Activated naive CD4-positive, alpha-beta T cell treated with Interleukin-2 at 50 U/mL for 16 hours (primary cell): ENCODE measurements around the gene UBE2V1.

Experiments used
- DNase-seq: peaks from one replicate; pipeline ENCODE4 v3.0.0-alpha.2; 2020

UBE2V1 gene

DNA sequence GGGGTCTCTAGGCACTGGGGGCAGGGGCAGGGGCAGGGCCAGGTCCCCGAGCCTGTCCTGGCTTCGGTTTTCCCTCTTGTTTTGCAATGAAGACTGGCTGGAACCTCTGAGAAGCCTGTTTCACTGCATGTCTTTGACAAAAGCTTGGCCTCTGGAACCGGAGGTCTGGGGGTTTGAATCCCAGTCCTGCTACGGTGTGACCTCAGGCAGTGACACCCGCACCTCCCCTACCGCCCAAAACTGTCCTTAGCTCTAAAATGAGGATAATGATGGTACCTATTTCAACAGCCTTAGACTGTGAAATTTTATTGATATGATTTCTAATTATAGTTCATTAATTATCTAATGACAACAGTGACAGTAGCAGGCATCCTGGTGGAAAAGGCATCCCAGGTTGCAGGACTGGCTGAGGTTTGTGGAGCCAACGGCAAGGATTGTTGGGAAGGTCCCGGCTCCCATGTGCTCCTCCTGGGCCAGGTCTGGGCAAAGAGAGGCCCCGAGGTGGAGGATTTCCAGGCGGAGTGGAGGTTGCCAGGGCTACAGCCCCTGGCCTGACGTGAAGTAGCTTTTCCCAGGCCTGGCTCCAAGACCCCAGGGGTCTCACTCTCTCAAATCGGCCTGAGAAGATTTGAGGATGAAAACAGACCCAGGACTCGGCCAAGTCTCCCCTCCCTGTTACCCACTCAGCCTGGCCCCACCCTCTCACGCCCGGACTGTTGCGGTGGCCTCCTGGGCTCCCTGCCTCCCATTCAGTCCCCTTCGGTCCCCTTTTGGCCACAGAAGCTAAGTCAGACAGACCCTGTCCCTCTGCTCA, 72.3 kb downstream of the UBE2V1 start:
- no peak for DNase-seq

DNA sequence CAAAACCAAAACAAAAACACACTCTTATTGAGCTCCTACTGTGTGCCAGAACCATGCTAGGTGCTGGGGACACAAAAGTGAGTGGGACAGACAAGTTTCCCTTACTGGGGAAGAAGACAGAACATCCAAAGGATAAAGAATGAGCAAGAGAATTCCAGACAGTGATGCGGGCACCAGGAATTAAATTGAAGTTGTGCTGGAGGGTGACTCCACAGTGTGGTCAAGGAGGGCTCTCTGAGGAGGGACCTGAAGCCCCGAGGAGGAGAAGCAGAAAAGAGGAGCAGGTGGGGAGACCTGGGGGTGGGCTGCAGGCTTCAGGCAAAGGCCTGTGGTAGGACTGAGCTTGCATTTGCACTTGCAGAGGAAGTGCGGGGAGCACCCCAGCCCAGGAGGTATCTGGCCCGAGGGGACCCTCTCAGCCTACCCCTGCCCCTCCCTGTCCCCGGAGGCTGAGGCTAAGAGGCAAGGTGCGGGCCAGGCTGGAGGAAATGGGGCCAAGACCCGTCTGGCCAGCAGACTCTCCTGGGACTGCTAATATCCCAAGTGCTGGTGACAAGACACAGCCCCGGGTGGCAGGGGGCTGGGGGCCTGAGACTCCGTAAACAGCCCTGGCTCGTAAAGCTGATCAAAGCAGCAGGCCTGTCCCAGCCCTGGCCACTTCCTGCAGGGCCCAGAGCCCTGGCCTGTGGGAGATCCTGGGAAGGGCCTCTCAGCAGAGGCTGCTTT, 73.1 kb downstream of the UBE2V1 start:
- DNase-seq, result no peak

DNA sequence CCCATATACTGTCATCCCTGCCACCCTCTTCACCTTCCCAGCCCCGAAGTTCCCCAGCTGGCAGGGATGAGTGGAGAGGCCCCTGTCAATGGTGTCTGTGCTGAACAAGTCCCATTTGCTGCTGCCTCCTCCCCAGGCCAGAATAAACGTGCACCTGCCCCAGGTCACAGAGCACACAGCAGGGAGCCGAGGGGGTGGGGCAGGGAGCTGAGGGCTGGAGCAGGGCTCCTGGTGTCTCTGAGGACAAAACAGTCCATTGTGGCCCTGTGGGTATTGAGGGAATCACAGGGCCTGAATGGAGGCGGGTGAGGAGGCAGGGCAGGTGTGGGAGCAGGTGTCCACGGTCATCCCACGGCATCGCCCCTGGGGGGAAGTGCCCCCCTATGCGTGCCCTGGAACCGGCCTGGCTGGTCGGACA, 74.4 kb downstream of the UBE2V1 start:
- no peak for DNase-seq

DNA sequence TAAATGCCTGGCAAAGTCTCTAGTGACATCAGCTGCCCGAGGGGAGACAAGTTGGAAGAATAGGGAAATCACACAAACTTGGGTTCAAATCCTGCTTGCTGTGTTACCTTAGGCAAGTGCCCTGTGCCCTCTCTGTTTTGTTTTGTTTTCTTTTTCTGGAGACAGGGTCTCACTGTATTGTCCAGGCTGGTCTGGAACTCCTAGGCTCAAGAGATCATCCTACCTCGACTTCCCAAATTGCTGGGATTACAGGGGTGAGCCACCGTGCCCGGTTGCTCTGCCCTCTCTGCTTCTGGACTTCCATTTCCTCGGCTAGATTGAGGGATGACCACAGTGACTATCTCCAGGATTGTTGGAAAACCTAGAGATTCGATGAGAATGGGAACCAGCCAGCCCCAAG, 74.8 kb downstream of the UBE2V1 start:
- DNase-seq, result no peak

DNA sequence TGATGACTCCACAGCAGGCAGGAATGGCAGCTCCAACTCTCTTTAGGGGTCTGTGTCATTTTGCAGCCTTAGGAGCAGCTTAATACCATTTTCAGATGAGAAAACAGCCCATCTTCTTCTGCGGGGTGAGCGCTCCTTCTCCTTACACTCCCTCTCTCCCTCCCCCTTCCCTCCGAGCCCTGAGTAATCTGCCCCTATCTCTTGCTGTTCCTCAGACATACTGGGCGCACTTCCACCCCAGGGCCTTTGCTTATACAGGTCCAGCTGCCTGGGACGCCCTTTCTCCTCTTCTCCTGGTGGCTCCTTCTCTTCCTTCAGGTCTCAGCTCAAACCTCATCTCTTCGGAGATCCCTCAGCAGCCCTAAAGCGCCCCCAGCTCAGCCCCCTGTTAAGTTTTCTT, 75.4 kb downstream of the UBE2V1 start:
- no peak for DNase-seq

DNA sequence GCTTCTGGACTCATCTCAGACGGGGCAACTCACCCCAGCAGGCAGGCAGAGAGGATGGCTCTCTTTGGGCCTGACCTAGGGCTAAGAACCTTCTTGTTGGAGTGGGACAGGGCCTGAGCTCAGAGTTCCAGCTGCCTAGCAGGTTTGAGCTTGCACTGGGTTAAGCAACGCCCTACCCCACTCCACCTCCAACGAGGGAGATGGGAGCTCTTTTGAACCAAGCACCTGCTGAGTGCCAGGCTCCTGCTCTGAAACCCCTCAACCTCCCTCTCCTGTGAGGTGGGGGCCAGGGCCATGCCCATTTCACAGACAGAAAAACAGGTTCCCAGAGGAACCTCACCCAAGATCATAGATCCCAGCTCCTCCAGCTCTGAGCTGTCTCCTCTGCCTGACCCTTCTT, 75.8 kb downstream of the UBE2V1 start:
- DNase-seq, result no peak

DNA sequence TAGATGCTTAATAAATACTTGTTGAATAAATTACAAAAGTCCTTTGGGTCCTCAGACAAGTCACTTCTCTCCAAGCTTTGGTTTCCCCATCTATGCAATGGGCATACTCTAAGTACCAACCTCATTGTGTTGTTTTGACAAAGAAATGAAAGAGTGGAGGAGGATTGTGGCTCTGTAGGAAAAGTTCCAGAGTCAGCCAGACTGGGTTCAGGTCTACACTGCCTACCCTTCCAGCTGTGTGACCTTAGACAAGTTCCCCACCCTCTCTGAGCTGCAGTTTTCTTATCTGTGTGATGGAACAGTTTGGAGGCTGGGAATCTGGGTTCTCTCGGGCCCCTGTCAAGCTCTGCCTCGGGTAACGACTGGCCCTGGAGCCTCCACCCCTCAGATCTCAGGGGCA, 76.2 kb downstream of the UBE2V1 start:
- DNase-seq, result no peak

DNA sequence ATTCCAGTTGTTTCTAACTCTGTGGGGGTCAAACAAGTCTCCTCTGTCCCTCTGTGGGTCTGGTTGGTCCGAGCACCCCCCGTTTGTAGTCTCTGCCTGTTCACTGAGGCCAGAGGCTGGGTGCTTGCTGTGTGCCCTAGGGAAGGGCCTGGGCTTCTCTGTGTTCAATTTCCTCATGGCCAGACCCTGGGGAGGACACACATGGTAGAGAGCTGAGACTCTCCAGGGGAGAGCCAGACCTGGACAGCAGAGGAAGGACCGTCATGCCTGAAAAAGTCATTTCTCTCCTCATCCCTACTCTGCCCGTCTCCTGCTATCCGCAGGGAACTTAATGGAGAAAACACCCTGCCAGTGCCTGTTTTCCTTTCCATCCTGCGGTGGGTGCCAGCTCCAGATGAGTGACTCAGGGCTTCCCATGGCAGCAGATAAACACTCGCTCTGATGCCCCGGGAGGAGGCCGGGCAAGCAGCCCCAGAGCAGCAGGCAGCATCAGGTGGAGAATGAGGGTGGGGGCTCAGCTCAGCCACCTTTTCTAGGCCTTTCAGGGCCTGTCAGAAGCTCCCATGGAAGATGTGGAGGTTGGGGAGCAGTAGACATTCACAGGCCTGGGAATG, 78.3 kb downstream of the UBE2V1 start:
- DNase-seq, result no peak

DNA sequence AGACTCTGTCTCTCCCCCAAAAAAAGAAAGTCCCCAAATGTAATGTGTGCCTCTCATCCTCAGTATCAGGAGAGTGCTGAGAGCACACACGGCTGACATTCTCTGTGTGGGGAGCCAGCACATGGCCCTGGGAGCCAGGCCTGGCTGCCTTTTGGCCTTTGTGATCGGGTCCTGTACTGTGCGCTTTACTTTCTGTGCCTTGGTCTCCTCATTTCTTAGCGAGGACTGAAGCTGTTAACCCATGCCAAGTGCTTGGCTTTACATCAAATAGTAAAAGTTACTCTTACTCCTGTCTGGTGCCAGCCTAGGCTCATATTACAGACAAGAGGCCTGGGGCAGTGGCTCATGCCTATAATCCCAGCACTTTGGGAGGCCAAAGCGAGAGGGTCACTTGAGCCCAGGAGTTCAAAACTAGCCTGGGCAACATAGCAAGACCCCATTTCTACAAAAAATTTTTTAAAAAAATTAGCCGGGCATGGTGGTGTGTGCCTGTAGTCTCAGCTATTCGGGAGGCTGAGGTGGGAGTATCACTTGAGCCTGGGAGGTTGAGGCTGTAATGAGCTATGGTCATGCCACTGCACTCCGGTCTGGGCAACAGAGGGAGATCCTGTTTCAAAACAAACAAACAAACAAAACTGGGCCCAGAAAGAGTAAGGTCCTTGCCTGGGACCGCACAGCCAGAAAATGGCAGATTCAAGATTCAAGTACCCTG, 79.8 kb downstream of the UBE2V1 start:
- no peak for DNase-seq
